Activated CD4-positive, alpha-beta T cell treated with anti-CD3 and anti-CD28 coated beads, Interleukin-2, Interleukin-4, amounts not matched to agents 100 ng/mL and 50 ng/mL, durations not matched to agents 16 hours and 8 hours (primary cell): Measurements from ENCODE around the gene SLC38A3.
"Not testable (repeated sequence)": the region's sequence is repeated elsewhere in the genome, so short reads cannot be mapped to it uniquely, and the experiment has no call there.

Source experiments
- DNase-seq: peaks from one replicate; pipeline ENCODE4 v3.0.0-alpha.2; 2020; ENCODE audit warnings: low spot score

SLC38A3 gene

DNA sequence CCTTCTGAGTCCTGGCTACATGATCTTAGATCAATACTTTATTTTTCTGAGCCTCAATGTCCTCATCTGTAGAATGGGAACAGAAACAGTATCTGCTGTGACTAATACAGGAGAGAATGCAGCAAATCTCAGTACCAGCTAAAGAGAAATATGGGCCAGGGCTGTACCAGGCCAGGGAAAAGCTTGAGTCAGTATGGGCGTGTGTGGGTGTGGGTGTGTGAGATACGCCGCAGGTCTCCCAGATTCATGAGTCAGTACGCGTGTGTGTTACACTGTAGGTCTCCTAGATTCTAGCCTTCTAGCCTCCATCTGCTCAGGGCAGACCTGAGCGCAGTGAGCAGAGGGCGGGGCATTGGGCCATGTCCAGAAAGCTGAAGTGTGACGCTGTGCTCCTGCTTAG, 46.1 kb downstream of the SLC38A3 start:
- DNase-seq: peak; percentile 36

DNA sequence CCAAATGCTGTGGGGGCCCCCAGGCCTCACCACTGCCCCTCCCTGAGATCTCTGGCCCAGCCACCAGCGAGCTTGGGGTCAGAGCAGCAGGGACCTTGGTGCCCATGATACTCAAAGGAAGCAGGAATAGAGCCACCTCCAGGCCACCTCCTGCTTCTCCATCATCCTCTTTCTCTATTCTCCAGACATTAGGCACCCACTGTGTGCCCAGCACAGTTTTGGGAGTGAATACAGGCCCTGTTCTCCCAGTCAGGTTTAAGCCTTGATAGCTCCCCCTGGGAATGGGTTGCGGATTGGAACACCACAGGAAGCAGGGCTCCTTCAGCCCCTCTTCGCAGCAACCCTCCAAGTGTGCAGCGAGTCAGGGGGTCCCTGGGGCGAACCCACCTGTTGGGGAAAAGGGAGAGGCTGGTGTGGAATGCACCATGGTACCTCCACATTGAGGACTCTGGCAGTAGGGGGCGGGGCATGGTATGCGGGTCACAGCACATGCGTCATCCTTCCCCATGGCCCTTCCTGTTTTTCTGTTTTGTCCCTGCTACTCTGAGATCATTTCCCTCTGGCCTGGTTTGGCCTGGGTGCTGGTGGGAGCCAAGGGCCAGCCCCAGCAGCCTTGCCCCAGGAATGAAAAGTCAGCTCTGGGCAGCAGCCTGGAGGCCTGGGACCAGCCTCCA, 49.6 kb downstream of the SLC38A3 start:
- DNase-seq: no peak

DNA sequence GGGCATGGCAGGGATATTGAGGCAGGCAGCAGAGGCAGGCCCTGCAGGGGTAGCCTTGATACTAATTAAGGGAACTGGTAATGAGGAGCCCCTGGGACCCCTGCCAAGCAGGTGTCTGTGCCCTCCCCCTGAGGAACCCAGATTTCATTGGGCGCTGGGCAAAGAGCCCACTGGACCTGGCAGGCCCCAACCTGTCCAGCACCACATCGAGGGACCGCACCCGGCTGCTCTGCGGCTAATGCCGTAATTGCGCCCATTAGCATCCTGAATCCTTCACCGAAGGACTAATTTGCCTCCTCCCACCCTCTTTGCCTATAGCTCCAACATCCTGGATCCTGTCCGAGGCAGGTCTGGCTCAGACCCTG, 50.2 kb downstream of the SLC38A3 start:
- DNase-seq: no peak

DNA sequence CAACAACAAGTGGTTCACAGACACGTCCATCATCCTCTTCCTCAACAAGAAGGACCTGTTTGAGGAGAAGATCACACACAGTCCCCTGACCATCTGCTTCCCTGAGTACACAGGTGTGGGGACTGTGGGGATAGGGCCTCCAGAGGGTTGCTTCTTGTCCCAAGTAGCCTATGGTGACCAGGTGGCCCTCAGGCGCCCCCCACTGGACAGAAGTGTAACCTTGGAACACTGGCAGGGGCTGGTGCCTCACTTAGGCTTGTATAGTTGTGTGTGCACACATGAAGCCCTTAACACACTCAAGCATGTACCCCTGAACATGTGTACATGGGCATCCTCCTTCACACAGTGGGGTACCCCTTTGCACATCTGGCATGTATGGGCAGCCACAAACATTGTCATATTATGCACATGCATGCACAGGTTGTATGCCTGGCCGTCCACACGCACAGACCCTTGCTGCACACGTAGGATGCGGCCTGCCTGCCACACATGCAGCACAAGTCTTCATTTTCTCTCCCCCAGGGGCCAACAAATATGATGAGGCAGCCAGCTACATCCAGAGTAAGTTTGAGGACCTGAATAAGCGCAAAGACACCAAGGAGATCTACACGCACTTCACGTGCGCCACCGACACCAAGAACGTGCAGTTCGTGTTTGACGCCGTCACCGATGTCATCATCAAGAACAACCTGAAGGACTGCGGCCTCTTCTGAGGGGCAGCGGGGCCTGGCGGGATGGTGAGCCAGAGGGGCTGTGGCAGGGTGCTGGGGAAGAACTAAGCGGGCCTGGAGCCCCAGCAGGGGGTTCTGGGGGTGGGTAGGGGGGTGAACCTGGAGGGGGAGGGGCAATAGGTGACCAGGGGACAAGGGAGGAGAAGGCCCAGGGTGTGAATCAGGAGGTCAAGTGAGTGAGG, 52.2 kb downstream of the SLC38A3 start:
- DNase-seq: peak; percentile 31

DNA sequence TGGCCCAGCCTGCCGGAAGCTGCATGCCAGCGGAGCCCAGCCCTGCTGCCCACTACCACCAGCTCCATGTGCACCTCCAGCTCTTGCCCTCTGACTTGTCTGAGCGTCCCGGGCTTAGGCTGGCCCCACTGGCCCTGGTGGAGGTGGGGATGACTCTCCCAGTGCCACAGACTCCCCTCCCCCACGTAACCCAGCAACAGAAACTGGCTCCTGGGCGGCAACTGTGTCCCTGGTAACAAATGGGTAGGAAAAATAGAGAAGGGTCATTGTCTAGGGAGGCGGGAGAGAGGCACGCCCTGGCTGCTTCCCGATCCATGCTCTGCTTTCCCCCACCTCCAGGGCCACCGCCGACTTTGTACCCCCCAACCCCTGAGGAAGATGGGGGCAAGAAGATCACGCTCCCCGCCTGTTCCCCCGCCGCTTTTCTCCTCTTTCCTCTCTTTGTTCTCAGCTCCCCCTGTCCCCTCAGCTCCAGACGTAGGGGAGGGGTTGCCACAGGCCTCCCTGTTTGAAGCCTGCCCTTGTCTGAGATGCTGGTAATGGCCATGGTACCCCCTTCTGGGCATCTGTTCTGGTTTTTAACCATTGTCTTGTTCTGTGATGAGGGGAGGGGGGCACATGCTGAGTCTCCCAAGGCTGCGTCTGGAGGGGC, 53.1 kb downstream of the SLC38A3 start:
- DNase-seq: no peak

DNA sequence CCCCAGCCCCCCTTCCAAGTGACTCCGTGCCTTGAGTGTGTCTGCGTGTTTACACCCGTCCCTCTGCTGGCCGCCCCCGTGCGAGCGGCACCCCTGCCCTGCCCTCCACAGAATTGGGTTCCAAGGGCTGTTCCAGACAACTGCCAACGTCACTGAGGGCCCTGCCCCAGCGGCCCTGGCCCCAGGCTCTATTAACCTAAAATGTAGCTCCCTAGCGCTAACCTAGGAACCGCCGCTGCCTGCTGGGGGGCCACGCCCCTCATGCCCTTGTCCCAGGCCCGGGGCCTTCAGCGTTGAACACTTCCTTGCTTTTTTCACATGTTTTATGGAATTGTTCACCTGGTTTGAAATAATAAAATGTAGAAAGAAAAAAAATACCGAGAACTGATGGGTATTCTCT, 53.9 kb downstream of the SLC38A3 start:
- DNase-seq: no peak

DNA sequence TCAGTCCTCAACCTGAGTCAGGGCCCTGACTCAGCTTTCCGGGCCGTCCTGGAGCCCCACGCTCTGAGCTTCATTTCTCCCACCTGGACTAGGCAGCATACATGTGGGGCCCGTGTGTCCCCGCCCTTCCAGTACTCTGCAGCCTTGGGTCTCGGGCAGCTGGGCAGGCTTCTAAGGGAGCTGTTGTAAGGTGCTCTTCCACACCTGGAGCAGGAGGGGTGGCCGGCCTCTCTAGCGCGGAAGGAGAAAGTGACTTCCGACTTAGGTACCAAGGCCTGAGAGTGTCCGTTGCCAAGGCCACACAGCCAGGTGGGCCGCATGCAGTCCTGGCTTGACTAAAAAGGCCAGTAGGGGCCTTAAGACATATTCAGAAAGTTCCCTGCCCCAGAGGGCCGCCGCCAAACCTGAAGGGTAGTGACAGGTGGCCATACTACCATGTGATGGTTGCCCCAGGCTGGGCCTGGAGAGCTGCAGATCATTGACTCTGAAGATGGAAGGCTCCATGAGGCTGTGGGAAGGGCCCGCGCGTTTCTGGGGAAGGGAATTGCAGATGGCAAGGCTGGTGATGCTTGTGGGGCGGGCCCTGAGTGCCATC, 54.5 kb downstream of the SLC38A3 start:
- DNase-seq: no peak

DNA sequence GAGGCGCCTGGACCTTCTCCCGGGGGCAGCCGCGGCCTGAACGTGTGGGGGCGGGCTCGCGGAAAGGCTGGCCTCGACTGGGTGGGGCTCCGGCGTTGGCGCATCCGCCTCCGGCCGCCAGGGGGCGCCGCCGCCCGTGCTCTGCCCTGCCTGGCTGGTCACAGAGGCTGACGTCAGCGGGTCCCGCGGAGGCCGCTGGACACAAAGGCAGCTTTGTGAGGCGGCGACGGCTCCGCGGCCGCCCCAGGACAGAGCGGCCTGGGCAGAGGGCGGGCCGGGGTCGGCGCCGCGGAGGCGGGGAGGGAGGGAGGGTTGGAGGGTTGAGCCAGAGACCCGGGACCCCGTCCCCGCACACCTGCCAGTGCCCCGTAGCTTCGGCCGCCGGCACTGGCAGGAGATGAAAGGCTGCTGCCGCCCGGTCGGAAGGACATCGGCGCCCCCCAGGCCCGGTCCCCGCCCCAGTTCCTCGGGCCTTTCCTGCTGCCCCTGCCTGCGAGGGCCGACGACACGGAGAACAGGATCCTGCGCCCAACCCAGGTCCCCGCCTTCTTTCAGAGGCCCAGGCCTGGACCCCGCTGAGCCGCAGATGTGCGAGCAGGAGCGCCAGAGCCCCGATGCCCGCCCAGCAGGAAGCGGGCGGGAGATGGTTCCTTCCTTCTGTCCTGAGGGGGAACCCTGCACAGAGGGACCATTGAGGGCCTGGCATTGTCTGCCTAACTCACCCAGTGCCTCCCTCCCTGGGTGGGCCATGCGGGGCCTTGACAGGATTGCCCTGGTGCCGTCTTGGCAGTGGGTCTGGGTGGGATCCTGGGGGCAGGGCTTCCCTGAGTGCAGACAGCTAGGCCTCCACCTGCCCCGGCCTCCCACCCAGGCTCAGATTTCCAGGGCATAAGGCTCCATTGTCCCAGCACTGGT, 55.2 kb downstream of the SLC38A3 start:
- peak; percentile 86 for DNase-seq

DNA sequence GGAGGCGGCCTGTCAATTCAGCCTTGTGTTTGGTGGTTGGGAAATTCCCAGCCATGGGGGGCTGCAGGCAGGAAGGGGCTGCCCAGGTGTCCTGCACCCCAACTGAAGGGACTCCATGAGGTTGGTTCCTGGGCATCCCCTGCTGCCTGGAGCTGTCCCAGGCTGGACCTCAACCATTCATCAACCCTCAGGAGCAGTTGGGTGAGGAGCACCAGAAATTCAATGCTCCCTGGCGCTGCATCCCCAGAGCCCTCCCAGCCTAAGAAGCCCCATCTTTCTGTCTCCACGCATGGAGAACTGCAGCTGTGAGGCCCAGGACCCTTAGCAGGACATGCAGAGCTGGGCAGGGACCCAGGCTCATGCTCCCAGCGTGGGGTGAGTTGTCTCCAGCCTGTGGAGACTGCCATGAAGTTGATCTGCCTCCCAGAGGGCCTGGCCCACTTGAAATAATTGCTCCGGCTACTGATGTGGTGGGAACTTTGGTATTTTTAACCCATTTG, 55.9 kb downstream of the SLC38A3 start:
- DNase-seq: no peak

DNA sequence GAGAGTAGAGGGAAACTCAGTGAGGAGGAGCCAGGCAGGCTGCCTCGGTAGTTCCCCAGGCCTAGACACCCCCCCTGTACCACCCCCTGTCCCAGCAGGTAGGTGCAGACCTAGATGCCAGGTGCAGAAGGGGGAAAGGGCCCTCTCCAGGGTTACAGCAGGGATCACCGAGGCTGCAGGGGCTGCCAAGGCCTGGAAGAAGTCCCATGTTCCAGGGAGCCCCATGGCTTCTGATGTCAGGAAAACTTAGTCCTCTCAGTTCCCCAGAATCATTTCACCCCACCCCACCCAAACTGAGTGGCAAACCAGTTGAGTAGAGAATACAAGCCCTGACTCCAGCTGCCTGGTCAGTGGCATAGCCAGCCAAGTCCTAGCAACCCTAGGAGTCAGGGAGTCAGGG, 56.4 kb downstream of the SLC38A3 start:
- DNase-seq: no peak

DNA sequence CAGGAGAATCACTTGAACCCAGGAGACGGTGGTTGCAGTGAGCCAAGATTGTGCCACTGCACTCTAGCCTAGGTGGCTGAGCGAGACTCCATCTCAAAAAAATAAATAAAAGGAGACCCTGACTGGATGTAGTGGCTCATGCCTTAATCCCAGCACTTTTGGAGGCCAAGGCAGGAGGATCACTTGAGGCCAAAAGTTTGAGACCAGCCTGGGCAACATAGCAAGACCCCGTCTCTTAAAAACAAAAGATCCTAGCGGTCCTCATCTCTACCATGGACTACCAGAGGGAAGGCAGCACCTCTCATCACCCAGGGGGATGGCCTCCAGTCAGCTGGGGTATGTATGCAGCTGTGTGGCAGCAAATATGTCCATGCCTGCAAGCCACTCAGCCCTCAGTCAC, 57.1 kb downstream of the SLC38A3 start:
- not testable (repeated sequence) for DNase-seq

DNA sequence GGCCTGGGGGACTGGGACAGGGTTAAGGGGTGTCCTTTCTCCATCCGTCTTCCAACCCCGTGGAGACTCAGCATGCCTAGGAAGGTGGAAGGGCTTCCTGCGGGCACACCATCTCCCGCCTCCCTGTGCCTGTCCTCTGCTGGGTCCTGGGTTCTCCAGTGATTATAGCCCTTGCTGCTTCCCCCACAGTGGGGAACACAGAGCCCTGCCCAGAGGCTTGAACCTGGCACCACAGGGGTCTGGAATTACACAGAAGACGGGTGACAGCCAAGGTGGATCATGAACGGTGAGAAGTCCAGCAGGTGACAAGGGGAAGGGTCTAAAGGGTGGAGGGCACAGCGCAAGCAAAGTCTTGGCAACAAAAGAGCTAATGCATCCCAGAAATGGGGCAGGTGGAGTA, 57.7 kb downstream of the SLC38A3 start:
- no peak for DNase-seq

DNA sequence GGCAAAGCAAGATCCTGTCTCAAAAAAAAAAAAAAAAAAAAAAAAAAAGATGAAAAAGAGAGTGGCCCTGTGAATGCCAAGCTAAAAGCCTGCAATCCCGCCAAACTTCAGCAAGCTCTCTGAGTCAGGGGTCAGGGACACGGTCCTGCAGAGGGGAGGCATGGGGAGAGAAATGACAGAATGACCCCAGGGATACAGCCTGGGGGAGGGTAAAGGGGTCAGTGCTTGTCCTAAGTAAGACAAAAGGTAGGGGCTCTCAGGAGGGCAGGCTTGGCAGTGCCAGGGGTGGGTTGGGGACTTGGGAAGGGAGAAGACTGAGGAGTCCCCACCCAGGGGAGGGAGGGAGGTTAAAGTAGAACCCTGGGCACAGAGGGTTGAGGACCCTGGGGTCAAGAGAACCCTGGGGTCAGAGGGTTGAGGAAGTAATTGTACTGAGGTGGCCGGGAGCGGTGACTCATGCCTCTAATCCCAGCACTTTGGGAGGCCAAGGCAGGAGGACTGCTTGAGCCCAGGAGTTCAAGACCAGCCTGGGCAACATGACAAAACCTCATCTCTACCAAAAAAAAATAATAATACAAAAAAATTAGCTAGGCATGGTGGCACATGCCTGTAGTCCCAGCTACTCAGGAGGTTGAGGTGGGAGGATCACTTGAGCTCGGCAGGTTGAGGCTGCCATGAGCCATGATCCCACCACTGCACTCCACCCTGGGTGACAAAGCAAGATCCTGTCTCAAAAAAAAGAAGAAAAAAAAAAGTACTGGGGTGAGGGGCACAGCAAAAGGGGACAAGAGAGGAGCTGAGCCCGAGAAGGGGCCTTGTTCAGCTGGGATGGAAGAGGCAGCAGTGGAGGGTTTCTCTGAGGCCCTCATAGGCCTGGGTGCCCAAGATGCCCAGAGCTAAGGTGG, 58.7 kb downstream of the SLC38A3 start:
- no peak for DNase-seq

DNA sequence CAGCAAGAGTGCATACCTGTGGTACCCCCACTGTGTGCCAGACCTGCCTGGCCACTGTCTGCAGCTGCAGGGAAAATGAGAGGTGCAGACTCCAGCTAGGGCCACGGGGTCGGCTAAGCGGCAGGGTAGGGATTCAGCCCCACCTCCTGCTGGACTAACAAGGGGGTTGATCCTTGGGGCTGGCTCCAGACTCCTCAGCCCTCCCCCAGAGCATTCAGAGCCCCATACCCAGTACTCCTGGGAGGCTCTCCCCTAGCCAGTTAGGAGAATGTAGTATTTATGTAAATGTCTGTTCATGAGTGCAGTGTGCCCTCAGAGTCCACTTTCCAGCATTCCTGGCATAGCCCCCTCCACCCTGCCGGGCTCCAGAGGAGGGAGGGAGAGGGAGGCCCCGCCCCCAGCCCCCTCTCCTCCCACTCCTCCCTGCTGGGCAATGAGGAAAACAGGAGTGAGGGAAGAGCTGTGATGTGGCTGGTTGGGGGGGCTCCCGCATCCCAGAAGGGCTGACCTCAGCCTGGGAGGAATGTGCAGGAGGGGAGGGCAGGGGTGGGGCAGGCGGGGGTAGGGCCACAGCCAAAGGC, 59.4 kb downstream of the SLC38A3 start:
- DNase-seq: no peak

DNA sequence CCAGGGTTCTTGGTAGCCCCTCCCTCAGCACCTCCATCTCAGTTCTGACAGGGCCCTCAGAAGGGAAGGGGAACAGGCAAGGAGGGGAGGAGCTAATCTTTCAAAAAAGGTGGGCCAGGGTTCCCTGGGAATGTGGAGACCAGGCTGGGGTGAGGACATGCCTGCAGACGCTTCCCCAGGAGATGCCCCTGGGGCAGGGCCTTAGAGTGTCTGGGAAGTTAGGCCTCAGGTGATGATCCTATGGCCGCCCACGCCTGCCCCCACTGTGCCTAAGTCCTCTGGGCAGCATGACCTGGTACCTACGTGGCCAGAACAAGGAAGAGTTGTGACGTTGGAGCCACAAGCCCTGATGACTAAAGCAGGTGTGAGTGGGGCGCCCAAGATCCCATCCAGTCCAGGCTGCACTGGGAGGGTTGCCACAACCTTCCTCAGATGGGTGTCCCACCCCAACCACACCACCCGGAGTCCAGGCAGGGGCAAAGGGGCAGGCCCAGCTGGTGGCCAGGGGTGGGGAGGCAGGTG, 60.0 kb downstream of the SLC38A3 start:
- no peak for DNase-seq

DNA sequence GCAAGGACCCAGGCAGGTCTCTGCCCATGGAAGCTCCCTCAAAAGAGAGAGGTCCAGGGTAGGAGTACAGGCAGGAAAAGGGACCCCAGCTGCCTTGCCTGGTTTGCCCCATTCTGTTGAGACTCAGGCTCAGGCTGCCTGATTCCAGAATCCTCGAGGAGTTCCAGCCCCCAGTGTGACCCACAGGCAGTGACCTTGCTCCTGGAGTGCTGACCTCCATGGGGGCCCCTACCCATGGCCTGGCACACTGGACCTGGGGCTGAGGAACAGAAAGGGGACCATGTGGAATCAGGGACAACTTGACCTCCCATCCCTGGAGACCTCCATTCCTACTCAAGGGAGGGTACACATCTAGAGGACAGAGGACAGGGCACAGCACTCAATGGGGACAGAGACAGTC, 60.5 kb downstream of the SLC38A3 start:
- no peak for DNase-seq

DNA sequence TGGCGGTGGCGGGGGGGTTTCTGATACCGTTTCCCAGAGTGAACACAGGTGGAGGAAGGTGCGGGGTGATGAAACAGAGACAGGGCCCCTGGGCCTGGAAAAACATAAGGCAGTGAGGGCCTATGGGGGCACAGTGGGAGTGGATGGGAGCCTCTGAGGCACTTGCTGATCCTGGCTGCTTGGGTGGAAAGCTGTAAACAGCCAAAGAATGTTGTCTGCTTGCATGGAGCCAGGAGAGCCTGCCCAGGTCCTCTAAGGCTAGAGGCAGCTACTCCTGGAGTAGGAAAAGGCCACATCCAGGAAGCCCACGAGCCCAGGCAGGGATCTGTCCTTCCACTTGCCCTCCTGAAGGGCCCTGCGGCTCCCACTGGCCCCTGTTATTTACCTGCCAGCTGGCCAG, 60.9 kb downstream of the SLC38A3 start:
- no peak for DNase-seq

DNA sequence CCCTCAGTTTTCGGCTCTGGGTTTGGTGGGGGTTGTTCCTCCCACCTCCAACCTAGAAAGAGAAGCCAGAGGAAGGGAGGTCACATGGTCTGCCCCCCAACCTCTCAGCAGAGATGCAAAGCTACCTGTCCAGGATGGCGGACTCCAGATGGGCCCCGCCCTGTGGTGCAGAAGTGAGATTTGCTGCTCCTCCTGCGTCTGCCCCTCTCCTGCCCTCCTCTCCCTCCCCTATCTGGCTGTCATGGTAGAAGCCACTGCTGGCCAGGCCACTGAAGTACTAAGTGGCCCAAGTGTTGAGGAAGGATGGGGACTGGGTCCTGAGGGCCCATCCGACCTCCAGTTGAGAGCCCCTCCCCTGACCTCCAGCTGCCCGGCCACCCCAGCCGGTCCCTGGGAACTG, 61.8 kb downstream of the SLC38A3 start:
- no peak for DNase-seq

DNA sequence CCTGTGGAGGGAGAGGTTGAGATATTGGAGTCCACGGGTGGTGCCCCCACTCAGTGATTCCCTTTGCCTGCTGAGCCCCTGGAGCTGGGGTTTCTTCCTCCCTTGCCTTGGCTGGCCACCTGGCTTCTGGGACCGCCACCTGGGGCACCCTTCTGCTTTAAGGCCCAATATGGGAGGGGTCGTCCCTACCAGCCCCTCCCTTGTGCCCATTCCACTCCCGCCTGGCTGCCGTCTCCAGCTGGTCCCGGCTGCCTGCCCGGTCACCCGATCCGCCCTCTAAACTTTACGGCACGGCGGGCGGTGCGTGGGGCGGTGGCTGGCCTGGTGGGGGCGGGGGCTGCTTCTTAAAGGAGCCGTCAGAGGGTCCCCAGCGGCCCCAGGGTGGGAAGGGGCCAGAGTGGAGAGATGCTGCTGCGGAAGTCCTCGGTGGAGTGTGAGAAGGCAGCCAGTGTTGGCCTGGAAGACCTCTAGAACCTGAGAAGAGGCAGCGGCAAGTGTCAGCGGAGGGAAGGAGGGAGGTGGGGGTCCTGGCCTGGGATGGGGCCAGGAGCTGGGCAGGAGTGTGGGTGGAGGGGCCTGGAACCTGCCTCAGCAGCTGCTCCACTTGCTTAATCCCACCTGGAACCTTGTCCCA, 62.3 kb downstream of the SLC38A3 start:
- no peak for DNase-seq
